ENCODE measurements around the gene GTF2IRD1.

- no peak for TF ChIP-seq HDAC2 (CRISPR knock-in tag; IDR thresholded peaks at IDR 0.05)
- no peak for TF ChIP-seq NFIC (IDR thresholded peaks at IDR 0.05; ENCODE audit: low read length)
- no peak for TF ChIP-seq CTCF (CRISPR knock-in tag; IDR thresholded peaks at IDR 0.05)
- TF ChIP-seq NCOA1 (CRISPR knock-in tag; IDR thresholded peaks at IDR 0.05) = no peak
- TF ChIP-seq ATF1 (CRISPR knock-in tag; IDR thresholded peaks at IDR 0.05) = no peak
- TF ChIP-seq JUND (CRISPR knock-in tag; IDR thresholded peaks at IDR 0.05) = no peak
These were observed 65.7 kb downstream of the GTF2IRD1 start for GRCh38 chr7:74519395-74519794.
